HL-60/S4 (cell line): Measurements from ENCODE around the gene VPS45.

ENCODE experiments used
- in situ Hi-C: fragments of 300-500 bp; cut with MboI; formaldehyde crosslinking; loops from 2 replicates; pipeline ENCODE4 v1.14.3; 2022; ENCODE audit warnings: low sequenced_read_pairs

Gene VPS45, protein sequence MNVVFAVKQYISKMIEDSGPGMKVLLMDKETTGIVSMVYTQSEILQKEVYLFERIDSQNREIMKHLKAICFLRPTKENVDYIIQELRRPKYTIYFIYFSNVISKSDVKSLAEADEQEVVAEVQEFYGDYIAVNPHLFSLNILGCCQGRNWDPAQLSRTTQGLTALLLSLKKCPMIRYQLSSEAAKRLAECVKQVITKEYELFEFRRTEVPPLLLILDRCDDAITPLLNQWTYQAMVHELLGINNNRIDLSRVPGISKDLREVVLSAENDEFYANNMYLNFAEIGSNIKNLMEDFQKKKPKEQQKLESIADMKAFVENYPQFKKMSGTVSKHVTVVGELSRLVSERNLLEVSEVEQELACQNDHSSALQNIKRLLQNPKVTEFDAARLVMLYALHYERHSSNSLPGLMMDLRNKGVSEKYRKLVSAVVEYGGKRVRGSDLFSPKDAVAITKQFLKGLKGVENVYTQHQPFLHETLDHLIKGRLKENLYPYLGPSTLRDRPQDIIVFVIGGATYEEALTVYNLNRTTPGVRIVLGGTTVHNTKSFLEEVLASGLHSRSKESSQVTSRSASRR

DNA sequence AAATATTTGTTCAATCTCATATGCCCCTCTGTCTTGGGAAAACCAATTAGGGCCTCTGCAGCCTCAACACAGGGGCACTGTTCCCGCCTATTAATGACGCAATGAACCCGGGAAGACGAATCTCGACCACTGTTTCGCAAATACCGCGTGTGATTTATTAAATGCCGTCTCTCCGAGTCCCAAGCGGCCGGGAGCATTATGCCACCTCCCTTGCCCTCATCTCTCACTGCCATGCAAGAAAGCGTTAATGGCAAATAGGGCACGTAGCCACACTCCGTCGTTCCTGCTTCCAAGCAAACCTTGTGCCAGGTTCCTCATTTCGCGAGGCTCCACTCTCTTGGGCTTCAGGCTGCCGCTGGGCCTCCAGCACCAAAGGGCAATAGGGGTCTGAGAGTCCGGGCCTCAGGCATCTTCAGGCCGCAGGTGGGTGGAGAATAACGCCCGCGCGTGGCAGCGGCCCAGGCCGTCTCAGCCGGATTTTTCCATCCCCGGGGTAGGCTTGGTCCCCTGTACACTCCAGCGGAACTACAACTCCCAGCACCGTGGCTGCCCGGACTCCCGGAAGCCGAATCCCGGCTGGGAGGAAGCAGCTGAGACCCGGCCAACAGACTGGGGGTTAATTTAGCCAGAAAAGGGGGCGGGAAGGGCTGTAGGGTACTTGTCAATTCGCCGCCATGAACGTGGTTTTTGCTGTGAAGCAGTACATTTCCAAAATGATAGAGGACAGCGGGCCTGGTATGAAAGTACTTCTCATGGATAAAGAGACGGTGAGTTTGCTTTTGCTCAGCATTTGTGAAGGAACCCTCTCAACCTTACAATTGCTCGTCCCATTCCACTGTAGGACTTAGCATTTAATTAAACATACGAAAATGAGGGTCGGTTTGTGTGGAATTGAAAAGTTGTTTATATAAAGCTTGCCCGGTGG, at the start of gene VPS45:
Gene VPS45, plus strand, starts transcription at position 593 of the 925 bp plus-strand sequence. Its CDS starts 82 bp downstream, at position 675.
- in situ Hi-C loops: no loop called here

DNA sequence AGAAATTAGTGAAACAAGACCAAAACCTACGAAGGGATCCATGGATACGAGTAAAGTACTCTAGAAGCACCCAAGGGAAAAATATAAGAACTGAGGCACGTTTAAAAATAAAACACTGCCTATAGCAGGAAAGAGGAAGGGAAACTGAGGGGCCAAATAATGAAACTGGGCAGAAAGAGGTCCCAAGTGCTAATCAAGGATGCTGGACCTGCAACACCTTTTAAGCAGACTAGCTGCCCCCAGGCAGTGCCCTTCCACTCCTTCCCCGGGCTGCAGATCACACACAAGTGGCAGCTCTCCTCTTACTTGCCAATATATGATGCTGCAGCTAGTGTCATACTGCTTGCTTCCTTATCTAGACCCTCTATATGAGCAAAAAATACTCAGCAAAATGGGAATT, 49.4 kb upstream of the VPS45 start:
- in situ Hi-C loops: loop anchor here (25.0 kb wide), 1 partner anchor 106 kb away; the partner anchor contains the start of gene SV2A

DNA sequence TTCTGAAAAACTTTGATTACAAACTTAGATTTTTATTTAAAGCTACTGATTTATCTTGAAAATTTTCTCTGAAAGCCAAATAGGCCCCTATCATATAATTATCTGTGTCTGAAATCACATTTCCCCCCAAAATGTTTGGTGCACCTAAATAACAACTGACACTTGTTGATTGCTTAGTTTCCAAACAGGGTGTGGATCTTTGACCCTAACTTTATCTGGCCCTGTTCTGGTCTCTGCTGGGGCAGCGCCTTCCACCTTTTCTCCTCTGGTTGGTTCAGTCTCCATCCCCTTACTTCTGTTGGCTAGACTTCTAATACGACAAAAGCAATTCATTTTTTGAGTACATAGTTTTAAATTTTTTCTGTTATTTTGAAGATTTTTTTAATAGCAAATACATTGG, 46.9 kb upstream of the VPS45 start:
- in situ Hi-C loops: loop anchor here (25.0 kb wide), 1 partner anchor 108 kb away; the partner anchor contains the start of gene SV2A

DNA sequence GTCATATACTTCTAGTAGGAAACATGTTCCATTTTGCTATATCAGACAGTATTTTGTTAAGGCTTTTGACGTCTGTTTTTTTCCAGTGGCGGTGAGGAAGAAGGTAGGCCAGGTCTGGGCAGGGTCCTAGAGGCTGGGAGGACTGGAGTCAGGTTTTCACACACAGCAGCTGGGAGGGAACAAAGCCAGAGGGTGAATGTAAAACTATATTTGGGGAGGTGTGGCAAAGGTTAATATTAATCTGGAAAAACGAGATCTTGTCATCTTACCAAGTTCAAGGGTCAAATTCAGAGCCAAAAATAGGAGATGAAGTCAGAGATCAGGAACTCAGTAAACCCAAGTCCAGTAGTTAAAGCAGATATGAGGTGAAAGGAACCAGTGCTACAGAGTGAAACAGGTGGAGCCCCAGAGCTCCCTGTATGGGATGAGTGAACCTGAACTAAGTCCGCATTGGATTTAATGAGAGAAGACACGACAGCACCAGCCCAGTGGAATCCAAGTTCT, 46.3 kb upstream of the VPS45 start:
- in situ Hi-C loops: loop anchor here (25.0 kb wide), 1 partner anchor 109 kb away; the partner anchor contains the start of gene SV2A

DNA sequence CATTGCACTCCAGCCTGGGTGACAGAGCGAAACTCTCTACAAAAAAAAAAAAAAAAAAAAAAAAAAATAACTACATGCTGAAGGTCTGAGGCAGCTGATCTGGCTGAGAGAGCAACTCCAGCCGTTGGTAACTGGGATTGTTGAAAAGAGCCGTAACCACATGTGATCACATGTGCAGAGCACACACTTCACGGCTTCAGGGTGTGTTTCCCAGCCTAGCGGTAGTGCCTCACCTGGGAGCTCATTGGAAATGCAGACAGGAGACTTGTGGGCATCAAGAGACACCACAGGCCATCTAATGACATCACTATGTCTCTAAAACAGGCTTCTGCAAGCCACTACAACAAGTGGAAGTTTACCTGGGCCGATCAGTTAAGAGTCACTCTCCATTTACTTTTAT, 45.2 kb upstream of the VPS45 start:
- in situ Hi-C loops: loop anchor here (25.0 kb wide), 1 partner anchor 110 kb away; the partner anchor contains the start of gene SV2A

DNA sequence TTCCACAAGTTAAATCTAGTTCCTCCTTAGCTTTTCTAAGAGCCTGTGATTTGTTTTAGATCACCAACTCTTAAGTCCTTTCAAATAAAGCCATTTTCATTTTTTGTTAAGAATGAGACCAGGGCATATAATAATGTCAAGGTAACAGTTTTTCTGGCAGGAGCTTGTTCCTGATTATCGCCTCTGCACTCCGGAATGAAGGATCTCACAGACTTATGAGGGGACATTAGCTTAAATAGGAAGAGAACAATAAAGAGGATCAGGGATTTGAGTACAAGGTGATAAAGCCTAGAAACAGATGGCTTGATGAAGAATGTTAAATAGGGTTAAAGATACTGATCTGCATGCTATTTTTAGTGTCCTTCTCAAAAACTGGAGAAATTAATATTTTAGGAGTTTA, 43.4 kb upstream of the VPS45 start:
- in situ Hi-C loops: loop anchor here (25.0 kb wide), 1 partner anchor 112 kb away; the partner anchor contains the start of gene SV2A

DNA sequence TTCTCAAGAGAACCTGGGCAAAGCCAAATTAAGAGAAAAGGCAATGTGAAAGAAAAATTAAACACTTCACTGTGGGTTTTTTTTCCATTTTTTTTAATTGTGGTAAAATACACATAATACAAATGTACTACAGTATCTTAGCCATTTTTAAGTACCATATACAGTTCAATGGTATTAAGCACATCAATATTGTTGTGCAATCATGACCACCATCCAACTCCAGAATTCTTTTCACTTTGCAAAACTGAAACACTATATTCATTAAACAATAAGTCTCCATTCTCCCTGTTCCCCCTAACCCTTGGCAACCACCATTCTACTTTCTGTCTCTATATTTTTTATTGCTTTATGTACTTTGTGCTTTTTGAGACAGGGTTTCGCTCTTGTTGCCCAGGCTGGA, 39.3 kb upstream of the VPS45 start:
- in situ Hi-C loops: no loop called here

DNA sequence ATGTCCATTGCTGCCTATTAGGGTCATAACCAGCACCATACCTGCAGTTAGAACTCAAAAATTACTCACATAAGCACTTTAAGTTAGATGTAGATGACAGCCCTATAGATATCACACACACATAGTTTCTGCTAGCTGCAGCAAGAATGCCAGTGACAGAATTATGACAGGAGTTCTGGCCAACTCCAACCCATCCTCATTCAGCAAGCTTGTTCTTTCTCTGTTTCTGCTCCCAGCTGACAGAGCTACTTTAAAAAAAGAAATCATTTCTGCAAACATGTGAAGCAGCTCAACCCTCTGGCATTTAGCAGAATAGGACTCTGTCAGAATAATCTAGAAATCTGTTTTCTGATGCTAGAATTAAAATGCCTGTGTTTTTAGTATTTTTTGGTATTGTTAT, 33.2 kb upstream of the VPS45 start:
- in situ Hi-C loops: no loop called here

DNA sequence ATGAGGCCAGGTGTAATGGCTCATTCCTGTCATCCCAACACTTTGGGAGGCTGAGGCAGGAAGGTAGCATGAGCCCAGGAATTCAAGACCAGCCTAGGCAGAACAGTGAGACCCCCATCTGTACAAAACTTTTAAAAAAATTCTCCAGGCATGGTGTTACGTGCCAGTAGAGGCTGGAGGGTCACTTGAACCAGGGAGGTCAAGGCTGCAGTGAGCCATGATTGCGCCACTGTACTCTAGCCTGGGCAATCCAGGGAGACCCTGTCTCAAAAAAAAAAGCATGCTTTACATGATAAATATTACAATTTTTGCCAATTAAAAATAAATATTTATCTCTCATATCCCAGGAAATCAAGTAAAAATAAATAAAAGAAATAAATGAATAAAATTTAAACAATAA, 17.6 kb upstream of the VPS45 start:
- in situ Hi-C loops: loop anchor here (10.0 kb wide), 1 partner anchor 155 kb away; the partner anchor contains the start of gene BOLA1

DNA sequence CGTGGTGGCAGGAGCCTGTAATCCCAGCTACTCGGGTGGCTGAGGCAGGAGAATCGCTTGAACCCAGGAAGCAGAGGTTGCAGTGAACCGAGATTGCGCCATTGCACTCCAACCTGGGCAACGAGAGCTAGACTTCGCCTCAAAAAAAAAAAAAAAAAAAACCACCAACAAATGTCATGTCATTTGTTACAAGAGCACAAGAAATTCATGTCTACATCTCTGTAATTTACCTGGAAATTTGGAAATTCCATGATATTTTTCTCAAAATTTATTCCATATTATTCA, 16.5 kb upstream of the VPS45 start:
- in situ Hi-C loops: loop anchor here (10.0 kb wide), 1 partner anchor 156 kb away; the partner anchor contains the start of gene BOLA1

DNA sequence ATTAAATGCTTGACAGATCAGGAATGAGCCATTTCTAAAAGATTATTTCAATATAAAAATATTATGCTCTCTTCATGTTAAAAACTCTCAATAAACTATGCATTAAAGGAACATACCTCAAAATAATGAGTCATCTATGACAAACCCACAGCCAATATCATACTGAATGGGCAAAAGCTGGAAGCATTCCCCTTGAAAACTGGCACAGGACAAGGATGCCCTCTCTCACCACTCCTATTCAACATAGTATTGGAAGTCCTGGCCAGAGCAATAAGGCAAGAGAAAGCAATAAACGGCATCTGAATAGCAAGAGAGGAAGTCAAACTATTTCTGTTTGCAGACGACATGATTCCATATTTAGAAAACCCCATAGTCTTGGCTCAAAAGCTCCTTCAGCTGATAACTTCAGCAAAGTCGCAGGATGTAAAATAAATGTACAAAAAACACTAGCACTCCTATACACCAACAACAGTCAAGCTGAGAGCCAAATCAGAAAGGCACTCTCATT, 15.6 kb upstream of the VPS45 start:
- in situ Hi-C loops: loop anchor here (10.0 kb wide), 1 partner anchor 157 kb away; the partner anchor contains the start of gene BOLA1

DNA sequence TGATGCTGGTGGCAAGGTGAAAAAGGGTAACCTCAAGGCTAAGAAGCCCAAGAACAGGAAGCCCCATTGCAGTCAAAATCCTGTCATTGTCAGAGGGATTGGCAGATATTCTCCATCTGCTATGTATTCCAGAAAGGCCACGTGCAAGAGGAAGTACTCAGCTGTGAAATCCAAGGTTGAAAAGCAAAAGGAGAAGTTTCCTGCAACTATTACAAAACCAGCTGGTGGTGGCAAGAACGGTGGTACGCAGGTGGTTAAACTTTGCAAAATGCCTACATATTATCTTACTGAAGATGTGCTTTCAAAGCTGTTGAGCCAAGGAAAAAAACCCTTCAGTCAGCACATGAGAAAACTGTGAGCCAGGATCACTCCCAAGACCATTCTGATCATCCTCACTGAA, 13.7 kb upstream of the VPS45 start:
- in situ Hi-C loops: loop anchor here (10.0 kb wide), 1 partner anchor 159 kb away; the partner anchor contains the start of gene BOLA1

DNA sequence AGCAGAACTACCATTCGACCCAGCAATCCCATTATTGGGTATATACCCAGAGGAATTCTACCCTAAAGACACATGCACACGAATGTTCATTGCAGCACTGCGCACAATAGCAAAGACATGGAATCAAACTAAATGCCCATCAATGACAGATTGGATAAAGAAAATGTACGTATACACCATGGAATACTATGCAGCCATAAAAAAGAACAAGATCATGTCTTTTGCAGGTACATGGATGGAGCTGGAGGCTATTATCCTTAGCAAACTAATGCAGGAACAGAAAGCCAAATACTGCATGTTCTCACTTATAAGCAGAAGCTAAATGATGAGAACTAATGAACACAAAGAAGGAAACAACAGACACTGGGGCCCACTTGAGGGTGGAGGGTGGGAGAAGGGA, 12.1 kb upstream of the VPS45 start:
- in situ Hi-C loops: loop anchor here (10.0 kb wide), 1 partner anchor 161 kb away; the partner anchor contains the start of gene BOLA1

DNA sequence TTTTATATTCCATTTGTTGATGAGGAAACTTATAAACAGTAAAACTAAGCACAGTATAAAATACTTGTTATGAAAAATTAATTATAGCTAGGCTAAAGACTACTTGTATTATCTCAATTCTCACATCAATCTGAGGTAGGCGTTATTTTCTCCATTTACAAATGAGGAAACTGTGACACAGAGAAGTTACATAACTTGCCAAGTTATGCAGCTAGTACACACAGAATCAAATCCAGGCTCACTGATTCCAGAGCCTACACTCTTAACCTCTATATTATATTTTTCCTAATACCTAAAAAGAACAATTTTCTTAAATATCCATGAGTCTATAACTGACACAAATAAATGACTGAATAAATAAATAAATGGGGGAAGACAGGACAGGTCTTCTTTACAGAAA, 11.2 kb upstream of the VPS45 start:
- in situ Hi-C loops: loop anchor here (10.0 kb wide), 1 partner anchor 162 kb away; the partner anchor contains the start of gene BOLA1

DNA sequence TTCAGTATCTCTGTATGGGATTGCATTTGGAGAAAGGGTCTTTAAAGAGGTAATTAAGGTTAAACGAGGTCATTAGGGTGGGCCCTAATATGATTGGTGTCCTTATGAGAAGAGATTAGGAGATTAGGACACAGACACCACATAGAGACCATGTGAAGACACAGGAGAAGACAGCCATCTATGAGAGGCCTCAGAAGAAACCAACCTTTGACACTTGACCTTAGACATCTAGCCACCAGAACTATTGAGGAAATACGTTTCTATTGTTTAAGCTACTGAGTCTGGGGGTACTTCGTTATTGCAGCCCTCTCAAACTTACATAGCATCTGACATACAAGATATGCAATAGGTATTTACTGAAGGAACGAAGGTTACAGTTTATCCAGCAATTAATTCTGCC, 7.3 kb upstream of the VPS45 start:
- in situ Hi-C loops: no loop called here

DNA sequence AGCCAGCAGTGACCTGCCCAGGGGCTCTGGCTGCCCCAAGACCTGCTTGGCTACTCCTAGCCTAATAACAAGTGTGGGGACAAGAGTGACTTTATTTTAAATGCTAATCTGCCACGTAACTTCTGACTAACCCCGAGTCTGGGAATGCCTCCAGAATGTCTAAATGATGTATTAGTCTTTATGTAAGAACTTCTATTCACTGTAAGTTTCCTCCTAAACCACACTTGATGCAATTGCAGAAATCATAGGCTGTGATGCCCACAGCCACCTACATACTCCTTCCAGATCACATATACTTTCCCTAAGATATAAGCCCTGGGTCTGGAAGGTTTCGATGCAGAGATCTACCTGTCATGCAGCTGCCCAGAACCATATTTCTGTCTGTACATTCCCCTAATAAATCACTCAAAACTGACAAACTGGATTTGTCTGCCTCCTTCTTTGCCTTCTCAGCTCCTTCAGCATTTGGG, 5.9 kb upstream of the VPS45 start:
- in situ Hi-C loops: no loop called here

DNA sequence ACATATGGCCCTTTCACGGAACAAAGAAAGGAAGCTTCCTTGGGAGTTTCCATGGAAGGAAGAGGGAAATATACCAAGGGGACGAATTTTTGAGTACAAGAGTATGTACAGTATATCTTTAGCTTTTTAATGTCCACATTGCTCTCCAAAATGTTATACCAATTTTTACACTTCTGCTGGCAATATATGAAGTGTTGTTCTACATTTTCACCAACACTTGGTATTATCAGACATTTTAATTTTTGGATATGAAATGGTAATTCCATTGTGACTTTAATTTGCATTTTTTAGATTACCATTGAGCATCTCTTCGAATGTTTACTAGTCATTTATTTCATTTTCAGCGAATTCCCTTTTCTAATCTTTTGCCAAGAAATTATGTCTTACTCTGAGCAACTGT, 5.5 kb upstream of the VPS45 start:
- in situ Hi-C loops: no loop called here

DNA sequence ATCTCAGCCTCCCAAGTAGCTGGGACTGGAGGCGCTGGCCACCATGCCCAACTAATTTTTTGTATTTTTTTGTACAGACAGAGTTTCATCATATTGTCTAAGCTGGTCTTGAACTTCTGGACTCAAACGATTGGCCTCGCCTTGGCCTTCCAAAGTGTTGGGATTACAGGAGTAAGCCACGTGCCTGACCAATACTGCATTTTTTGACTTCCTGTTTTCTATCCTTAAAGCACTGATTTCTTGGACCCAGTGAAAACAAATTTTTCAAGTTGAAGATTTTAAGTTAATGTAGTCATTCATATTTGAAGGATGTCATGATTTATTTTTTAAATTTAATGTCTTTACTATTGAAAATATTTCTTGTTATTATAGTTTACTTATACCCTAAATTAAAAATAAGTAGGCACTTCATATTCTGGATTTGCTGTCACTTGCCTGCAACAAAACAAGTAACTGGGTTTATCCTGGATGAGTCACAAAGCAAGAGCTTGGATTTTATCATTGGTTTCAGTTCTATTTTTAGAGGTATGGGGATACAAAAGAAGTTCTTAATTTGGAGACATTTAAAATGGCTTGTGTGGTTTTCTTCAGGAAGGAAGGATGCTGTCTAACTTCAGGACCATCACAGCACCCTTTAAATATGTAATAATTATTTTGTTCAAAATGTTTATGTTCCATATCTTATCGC, 2.2 kb upstream of the VPS45 start:
- in situ Hi-C loops: no loop called here

DNA sequence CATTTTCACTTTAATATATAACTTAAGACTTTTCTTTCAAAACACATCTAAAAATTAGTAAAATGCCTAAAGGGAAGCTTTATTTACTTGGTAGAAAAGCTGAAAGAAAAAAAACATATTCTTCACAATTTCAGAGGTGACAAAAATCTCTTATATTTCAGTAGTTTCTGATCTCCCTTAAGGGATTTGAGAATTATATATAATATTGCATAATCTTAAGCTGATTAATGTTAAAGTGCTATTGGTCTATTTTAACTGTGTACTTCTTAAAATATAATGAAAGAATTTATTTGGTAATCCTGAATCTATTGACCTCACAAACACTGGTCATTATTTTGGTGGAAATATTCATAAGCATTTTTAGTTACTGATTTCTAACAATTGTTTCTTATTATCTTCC, 1.2 kb upstream of the VPS45 start:
- in situ Hi-C loops: no loop called here

DNA sequence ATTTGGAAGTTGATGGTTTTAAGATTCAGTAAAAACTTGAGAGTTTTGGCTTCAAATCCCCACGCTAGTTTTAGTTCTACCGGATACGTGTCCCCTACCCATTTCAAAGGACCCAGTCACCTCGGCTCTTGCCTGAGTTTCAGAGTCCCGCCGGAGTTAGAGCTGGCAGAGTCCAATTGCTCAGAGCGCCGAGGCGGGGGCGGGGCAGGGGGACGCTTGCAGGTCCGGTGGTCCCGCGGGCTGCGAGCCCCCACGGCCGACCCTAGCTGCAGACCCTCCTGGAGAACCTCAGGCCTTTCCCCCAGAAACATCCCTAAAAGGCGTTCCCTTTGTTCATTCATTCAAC, 765 bp upstream of the VPS45 start:
- in situ Hi-C loops: no loop called here
